Neural progenitor cell (in vitro differentiated cells): ENCODE measurements around the gene MDC1. TPM values are rescaled to one million over a fixed set of nuclear protein-coding genes. Genes with fewer than 3 reads are reported as not detected.

Experiments used
- DNase-seq: peaks from one replicate; pipeline ENCODE4 v3.0.0-alpha.2; 2016; ENCODE audit warnings: low spot score
- H2AFZ ChIP-seq: fragments of 200-600 bp; sonication (generic); replicated peaks from 2 replicates; pipeline ENCODE4 v1.6.1; 2016; ENCODE audit warnings: antibody characterized with exemption
- H3F3A ChIP-seq: fragments of 200-600 bp; sonication (generic); 2 replicates; pipeline ENCODE4 v1.6.1; 2016; ENCODE audit warnings: antibody characterized with exemption, low read depth
- H3K27ac ChIP-seq: fragments of 200-600 bp; sonication (generic); 2 replicates; pipeline ENCODE4 v1.5.1; 2016; ENCODE audit warnings: mild to moderate bottlenecking
- H3K27me3 ChIP-seq: fragments of 200-600 bp; sonication (generic); 2 replicates; pipeline ENCODE4 v1.6.1; 2016; ENCODE audit warnings: mild to moderate bottlenecking, moderate library complexity
- H3K36me3 ChIP-seq: fragments of 200-600 bp; sonication (generic); 2 replicates; pipeline ENCODE4 v1.5.1; 2016
- H3K4me1 ChIP-seq: fragments of 200-600 bp; sonication (generic); 2 replicates; pipeline ENCODE4 v1.6.1; 2016; ENCODE audit warnings: mixed run types
- H3K4me2 ChIP-seq: fragments of 200-600 bp; sonication (generic); 2 replicates; pipeline ENCODE4 v1.6.1; 2016
- H3K4me3 ChIP-seq: fragments of 200-600 bp; sonication (generic); 2 replicates; pipeline ENCODE4 v1.5.1; 2016
- H3K79me2 ChIP-seq: fragments of 200-600 bp; sonication (generic); 2 replicates; pipeline ENCODE4 v1.6.1; 2016; ENCODE audit warnings: low read depth
- H3K9ac ChIP-seq: fragments of 200-600 bp; sonication (generic); 2 replicates; pipeline ENCODE4 v1.6.1; 2016
- H3K9me3 ChIP-seq: fragments of 200-600 bp; sonication (generic); 2 replicates; pipeline ENCODE4 v1.5.1; 2016; ENCODE audit warnings: low read depth
- H4K20me1 ChIP-seq: fragments of 200-600 bp; sonication (generic); 2 replicates; pipeline ENCODE4 v1.6.1; 2016; ENCODE audit warnings: low read depth
- H3K27ac Mint-ChIP-seq: 3 replicates; pipeline ENCODE4 v1.8.0; 2021; ENCODE audit warnings: mixed read lengths
- H3K27me3 Mint-ChIP-seq: 2 replicates; pipeline ENCODE4 v1.8.0; 2022; ENCODE audit warnings: low read depth, mild to moderate bottlenecking, inconsistent platforms, moderate library complexity, mixed read lengths; ENCODE audit not compliant: insufficient read depth
- H3K36me3 Mint-ChIP-seq: 3 replicates; pipeline ENCODE4 v1.8.0; 2021; ENCODE audit warnings: mixed read lengths
- H3K4me1 Mint-ChIP-seq: 3 replicates; pipeline ENCODE4 v1.8.0; 2021; ENCODE audit warnings: mixed read lengths
- H3K4me3 Mint-ChIP-seq: 3 replicates; pipeline ENCODE4 v1.8.0; 2021; ENCODE audit warnings: mild to moderate bottlenecking, moderate library complexity, mixed read lengths
- H3K9me3 Mint-ChIP-seq: 3 replicates; pipeline ENCODE4 v1.8.0; 2020; ENCODE audit warnings: mixed read lengths
- EZH2 ChIP-seq: fragments of 200-600 bp; sonication (generic); IDR thresholded peaks from 2 replicates; pipeline ENCODE4 v1.6.1; 2017; ENCODE audit warnings: antibody characterized with exemption, mild to moderate bottlenecking, moderate library complexity
- EZH2phosphoT487 ChIP-seq: fragments of 200-600 bp; sonication (generic); IDR thresholded peaks from 2 replicates; pipeline ENCODE4 v1.6.1; 2017; ENCODE audit warnings: antibody characterized with exemption
- total RNA-seq: library from RNA; depleted of rRNA; stranded (reverse); fragments of >200 nt; gene quantifications from 2 replicates; pipeline ENCODE4 v1.2.3, GENCODE V29; 2015; ENCODE audit warnings: low replicate concordance
- TF ChIP-seq, protein P1 (sequence below): fragments of 200-600 bp; sonication (generic); IDR thresholded peaks from 2 replicates; pipeline ENCODE4 v1.5.1; 2017; ENCODE audit warnings: antibody characterized with exemption, mild to moderate bottlenecking

The MDC1 gene
- total RNA-seq, 1 donor from 2014 or later, result 22.6 TPM

DNA sequence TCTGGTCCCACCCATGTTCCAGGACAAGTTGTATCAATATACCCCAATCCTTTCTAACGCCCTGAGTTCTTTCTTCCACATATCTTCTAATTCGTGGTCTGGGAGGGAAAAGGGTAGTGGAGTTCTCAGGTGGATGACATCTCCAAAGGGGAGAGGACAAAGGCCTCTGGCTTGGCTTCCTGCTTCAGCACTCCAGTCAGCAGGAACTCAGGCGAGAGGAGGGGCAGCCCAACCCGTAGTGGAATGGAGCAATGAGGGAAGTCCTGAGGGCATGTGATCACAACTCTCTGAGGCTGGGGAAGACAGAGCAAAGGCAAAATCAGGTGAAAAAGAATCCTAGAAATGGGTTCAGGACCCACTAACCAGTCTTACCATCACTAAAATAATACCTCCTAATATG lies 16.7 kb downstream of the MDC1 start:
- no peak for DNase-seq
- Mint-ChIP-seq H3K27me3 (peaks cover 3% of the 10 kb centered on the region), H3K27ac (no peak overlapping the region), H3K36me3 (peaks cover 44% of the 10 kb centered on the region), H3K9me3 (no peaks in the 10 kb centered on the region), H3K4me1 (no peaks in the 10 kb centered on the region), H3K4me3 (no peak overlapping the region)
- Histone ChIP-seq H3K27me3 (no peaks in the 10 kb centered on the region), H3F3A (peaks cover 5% of the 10 kb centered on the region), H3K9ac (no peak overlapping the region), H3K4me2 (no peak overlapping the region), H3K9me3 (no peaks in the 10 kb centered on the region), H3K4me1 (no peaks in the 10 kb centered on the region), H3K27ac (no peak overlapping the region), H2AFZ (no peak overlapping the region), H3K4me3 (no peak overlapping the region), H3K36me3 (no peaks in the 10 kb centered on the region), H4K20me1 (no peaks in the 10 kb centered on the region), H3K79me2 (no peaks in the 10 kb centered on the region)
- no peak for TF ChIP-seq EZH2
- TF ChIP-seq EZH2phosphoT487, result no peak

DNA sequence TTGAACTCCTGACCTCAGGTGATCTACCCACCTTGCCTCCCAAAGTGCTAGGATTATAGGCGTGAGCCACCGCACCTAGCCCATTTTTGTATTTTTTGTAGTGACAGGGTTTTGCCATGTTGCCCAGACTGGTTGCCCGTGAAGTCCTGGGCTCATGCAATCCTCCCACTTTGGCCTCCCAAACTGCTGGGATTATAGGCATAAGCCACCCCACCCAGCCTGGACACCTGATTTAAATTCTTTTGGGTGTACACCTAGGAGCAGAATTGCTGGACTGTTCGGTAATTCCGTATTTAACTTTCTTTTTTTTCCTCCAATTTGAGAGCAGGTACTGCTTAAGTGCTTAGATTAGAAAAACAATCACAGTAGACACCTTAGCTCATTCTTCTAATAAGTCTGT lies 20.6 kb downstream of the MDC1 start:
- Mint-ChIP-seq H3K4me3 (no peak overlapping the region), H3K36me3 (peaks cover 12% of the 10 kb centered on the region), H3K9me3 (no peaks in the 10 kb centered on the region), H3K4me1 (peaks cover 7% of the 10 kb centered on the region), H3K27ac (no peak overlapping the region), H3K27me3 (peaks cover 2% of the 10 kb centered on the region)
- Histone ChIP-seq H2AFZ (no peak overlapping the region), H3K9me3 (no peaks in the 10 kb centered on the region), H3K27ac (no peak overlapping the region), H3K9ac (no peak overlapping the region), H3K36me3 (no peaks in the 10 kb centered on the region), H3K4me2 (no peak overlapping the region), H3K4me3 (no peak overlapping the region), H3K4me1 (peaks cover under 1% of the 10 kb centered on the region), H3K27me3 (no peaks in the 10 kb centered on the region), H4K20me1 (no peaks in the 10 kb centered on the region), H3F3A (peaks cover 12% of the 10 kb centered on the region), H3K79me2 (no peaks in the 10 kb centered on the region)
- no peak for DNase-seq
- TF ChIP-seq EZH2 (no peak), EZH2phosphoT487 (no peak)
- TF ChIP-seq, protein P1, sequence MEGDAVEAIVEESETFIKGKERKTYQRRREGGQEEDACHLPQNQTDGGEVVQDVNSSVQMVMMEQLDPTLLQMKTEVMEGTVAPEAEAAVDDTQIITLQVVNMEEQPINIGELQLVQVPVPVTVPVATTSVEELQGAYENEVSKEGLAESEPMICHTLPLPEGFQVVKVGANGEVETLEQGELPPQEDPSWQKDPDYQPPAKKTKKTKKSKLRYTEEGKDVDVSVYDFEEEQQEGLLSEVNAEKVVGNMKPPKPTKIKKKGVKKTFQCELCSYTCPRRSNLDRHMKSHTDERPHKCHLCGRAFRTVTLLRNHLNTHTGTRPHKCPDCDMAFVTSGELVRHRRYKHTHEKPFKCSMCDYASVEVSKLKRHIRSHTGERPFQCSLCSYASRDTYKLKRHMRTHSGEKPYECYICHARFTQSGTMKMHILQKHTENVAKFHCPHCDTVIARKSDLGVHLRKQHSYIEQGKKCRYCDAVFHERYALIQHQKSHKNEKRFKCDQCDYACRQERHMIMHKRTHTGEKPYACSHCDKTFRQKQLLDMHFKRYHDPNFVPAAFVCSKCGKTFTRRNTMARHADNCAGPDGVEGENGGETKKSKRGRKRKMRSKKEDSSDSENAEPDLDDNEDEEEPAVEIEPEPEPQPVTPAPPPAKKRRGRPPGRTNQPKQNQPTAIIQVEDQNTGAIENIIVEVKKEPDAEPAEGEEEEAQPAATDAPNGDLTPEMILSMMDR, result no peak

DNA sequence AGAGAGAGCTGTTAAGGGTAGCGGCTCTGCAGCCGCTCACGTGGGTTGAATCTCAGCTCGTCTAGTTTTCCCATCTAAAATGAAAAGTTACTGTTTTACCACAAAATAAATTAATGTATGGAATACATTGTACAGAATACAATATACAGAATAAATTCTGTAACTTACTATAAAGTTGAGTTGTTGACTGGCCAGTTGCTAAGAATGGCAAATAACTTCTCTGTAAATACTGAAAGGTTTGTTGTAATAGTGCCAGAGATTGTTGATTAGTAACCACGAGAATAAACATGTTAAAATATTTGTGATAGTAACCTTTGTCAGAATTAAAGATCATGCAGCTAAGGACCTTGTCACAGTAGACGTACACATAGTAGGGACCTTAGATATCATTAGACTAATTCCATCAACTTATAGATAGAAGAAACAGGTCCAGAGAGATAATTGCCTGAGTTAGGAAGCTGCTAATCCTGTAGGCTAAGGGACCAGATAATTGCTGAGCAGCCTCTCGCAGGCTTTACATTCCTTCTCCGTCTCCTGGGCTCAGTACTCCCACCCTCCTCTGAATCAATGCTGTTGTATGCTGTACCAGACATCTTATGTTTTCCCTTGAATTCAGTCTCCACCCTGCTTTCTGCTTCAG lies 25.8 kb downstream of the MDC1 start:
- peaks cover 23% of the 10 kb centered on the region for H3K4me1 ChIP-seq
- peak overlapping the region; percentile 30 for H3K27ac Mint-ChIP-seq
- peaks cover 5% of the 10 kb centered on the region for H3K27me3 Mint-ChIP-seq
- H3K27me3 ChIP-seq, result no peaks in the 10 kb centered on the region
- peak overlapping the region; percentile 35 for H3K27ac ChIP-seq
- H3K4me2 ChIP-seq, result peak overlapping the region; percentile 88
- no peaks in the 10 kb centered on the region for H3K36me3 ChIP-seq
- H3K4me3 ChIP-seq, result peak overlapping the region; percentile 76
- H3F3A ChIP-seq, result peaks cover 43% of the 10 kb centered on the region
- H4K20me1 ChIP-seq, result no peaks in the 10 kb centered on the region
- peak; percentile 79 for DNase-seq
- H3K9me3 ChIP-seq, result no peaks in the 10 kb centered on the region
- peaks cover 29% of the 10 kb centered on the region for H3K79me2 ChIP-seq
- TF ChIP-seq, protein P1, result no peak
- TF ChIP-seq EZH2 (no peak), EZH2phosphoT487 (no peak)
- no peaks in the 10 kb centered on the region for H3K9me3 Mint-ChIP-seq
- H2AFZ ChIP-seq, result peak overlapping the region; percentile 89
- H3K36me3 Mint-ChIP-seq, result peaks cover 6% of the 10 kb centered on the region
- H3K9ac ChIP-seq, result no peak overlapping the region
- peaks cover 43% of the 10 kb centered on the region for H3K4me1 Mint-ChIP-seq
- H3K4me3 Mint-ChIP-seq, result peak overlapping the region; percentile 92
